ENCODE results near the gene PDSS2.
"Not testable (repeated sequence)": the region's sequence is repeated elsewhere in the genome, so short reads cannot be mapped to it uniquely, and the experiment has no call there.

The PDSS2 gene

GRCh38 chr6:107308677-107309076 is 150.7 kb downstream of the PDSS2 start:
- no peaks in the 10 kb centered on the region for H3K36me3 ChIP-seq (ENCODE audit: insufficient read depth)
- no peak overlapping the region for H3K4me2 ChIP-seq
- no peak for TF ChIP-seq CTCF (conservative IDR thresholded peaks at IDR 0.05; ENCODE audit: low read depth, low read length)
- no peak overlapping the region for H3K27ac ChIP-seq
- peaks cover 15% of the 10 kb centered on the region for H3K4me1 ChIP-seq (ENCODE audit: low read depth, poor library complexity, severe bottlenecking)
- H3K9ac ChIP-seq, result no peak overlapping the region
- no peaks in the 10 kb centered on the region for H3K79me2 ChIP-seq (ENCODE audit: insufficient read depth, low read depth)
- H3K4me3 ChIP-seq (IDR thresholded peaks at IDR 0.05; ENCODE audit: insufficient read depth, low read depth, low read length), result no peak overlapping the region
- H2AFZ ChIP-seq (ENCODE audit: low read depth), result no peak overlapping the region
- H4K20me1 ChIP-seq (ENCODE audit: insufficient read depth), result no peaks in the 10 kb centered on the region
- H3K27me3 ChIP-seq (ENCODE audit: insufficient read depth, low read depth), result no peaks in the 10 kb centered on the region

- not testable (repeated sequence) for H3K9ac ChIP-seq; H3K36me3 ChIP-seq (ENCODE audit: insufficient read depth); H3K4me2 ChIP-seq; H2AFZ ChIP-seq (ENCODE audit: low read depth); H3K27me3 ChIP-seq (ENCODE audit: insufficient read depth, low read depth); H4K20me1 ChIP-seq (ENCODE audit: insufficient read depth); H3K27ac ChIP-seq; H3K79me2 ChIP-seq (ENCODE audit: insufficient read depth, low read depth); H3K4me3 ChIP-seq (IDR thresholded peaks at IDR 0.05; ENCODE audit: insufficient read depth, low read depth, low read length)
- H3K4me1 ChIP-seq (ENCODE audit: low read depth, poor library complexity, severe bottlenecking), result peaks cover 15% of the 10 kb centered on the region
Measured at GRCh38 chr6:107305994-107306393, 153.4 kb downstream of the PDSS2 start.

DNA sequence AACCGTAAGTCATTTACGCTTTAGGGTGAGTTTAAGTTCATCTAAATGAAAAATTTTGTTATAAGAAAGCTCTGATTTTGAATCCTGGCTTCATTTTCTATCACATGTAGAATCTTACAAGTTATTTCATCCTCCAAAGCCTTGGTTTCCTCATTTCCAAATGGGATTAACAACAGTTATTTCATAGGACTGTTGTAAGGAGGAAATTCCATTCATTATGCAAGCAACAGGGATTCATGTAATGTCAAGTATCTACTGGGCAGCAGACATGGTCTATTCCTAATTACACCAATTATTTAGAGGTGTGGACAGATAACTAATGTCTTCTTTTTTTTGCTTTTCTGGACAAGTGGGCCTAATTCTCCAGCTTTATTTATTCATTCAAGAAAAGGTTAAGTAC is 154.0 kb downstream of the PDSS2 start:
- no peak overlapping the region for H3K4me2 ChIP-seq
- no peak overlapping the region for H3K27ac ChIP-seq
- no peaks in the 10 kb centered on the region for H4K20me1 ChIP-seq (ENCODE audit: insufficient read depth)
- no peak overlapping the region for H3K9ac ChIP-seq
- no peak for TF ChIP-seq CTCF (conservative IDR thresholded peaks at IDR 0.05; ENCODE audit: low read depth, low read length)
- H3K79me2 ChIP-seq (ENCODE audit: insufficient read depth, low read depth), result no peaks in the 10 kb centered on the region
- no peak overlapping the region for H3K4me3 ChIP-seq (IDR thresholded peaks at IDR 0.05; ENCODE audit: insufficient read depth, low read depth, low read length)
- no peaks in the 10 kb centered on the region for H3K36me3 ChIP-seq (ENCODE audit: insufficient read depth)
- no peaks in the 10 kb centered on the region for H3K27me3 ChIP-seq (ENCODE audit: insufficient read depth, low read depth)
- no peak overlapping the region for H2AFZ ChIP-seq (ENCODE audit: low read depth)
- H3K4me1 ChIP-seq (ENCODE audit: low read depth, poor library complexity, severe bottlenecking), result peaks cover 15% of the 10 kb centered on the region

DNA sequence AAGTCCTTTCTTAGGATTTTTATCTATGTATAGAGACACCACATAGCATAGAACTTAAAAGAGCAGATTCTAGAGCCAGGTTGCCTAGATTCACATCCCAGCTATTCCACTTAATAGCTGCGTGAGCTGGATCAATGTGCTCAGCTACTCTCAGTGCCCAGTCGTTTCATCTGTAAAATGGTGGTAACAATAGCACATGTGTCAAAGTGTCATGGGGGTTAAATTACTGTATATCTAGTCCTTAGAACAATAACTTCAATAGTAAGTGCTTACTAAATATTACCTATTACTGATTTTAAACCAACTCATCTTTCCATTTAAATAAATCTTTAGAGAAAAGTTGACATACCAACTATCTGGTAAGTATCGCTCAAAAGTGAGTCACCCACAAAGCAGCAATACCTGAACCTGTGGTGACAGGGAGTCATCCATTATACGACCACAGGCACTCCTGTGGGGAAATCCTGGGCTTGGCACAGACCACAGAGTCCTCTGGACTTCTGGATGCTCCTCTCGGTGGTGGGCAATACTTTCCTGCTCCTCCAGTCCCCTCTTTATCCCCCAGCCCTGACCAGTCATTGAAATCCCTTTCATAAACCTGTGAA is 154.8 kb downstream of the PDSS2 start:
- H4K20me1 ChIP-seq (ENCODE audit: insufficient read depth), result no peaks in the 10 kb centered on the region

More for the DNA sequence above, 154.8 kb downstream of the PDSS2 start:
- H3K79me2 ChIP-seq (ENCODE audit: insufficient read depth, low read depth), result no peaks in the 10 kb centered on the region
- TF ChIP-seq CTCF (conservative IDR thresholded peaks at IDR 0.05; ENCODE audit: low read depth, low read length), result no peak
- H3K4me1 ChIP-seq (ENCODE audit: low read depth, poor library complexity, severe bottlenecking), result peaks cover 15% of the 10 kb centered on the region
- H3K27me3 ChIP-seq (ENCODE audit: insufficient read depth, low read depth), result no peaks in the 10 kb centered on the region
- no peaks in the 10 kb centered on the region for H3K36me3 ChIP-seq (ENCODE audit: insufficient read depth)
- H3K9ac ChIP-seq, result no peak overlapping the region
- H3K27ac ChIP-seq, result no peak overlapping the region
- H2AFZ ChIP-seq (ENCODE audit: low read depth), result no peak overlapping the region
- H3K4me2 ChIP-seq, result no peak overlapping the region
- H3K4me3 ChIP-seq (IDR thresholded peaks at IDR 0.05; ENCODE audit: insufficient read depth, low read depth, low read length), result no peak overlapping the region
